Measurements from ENCODE around the gene MDN1.
"Not testable (repeated sequence)": the region's sequence is repeated elsewhere in the genome, so short reads cannot be mapped to it uniquely, and the experiment has no call there.

The MDN1 gene

DNA sequence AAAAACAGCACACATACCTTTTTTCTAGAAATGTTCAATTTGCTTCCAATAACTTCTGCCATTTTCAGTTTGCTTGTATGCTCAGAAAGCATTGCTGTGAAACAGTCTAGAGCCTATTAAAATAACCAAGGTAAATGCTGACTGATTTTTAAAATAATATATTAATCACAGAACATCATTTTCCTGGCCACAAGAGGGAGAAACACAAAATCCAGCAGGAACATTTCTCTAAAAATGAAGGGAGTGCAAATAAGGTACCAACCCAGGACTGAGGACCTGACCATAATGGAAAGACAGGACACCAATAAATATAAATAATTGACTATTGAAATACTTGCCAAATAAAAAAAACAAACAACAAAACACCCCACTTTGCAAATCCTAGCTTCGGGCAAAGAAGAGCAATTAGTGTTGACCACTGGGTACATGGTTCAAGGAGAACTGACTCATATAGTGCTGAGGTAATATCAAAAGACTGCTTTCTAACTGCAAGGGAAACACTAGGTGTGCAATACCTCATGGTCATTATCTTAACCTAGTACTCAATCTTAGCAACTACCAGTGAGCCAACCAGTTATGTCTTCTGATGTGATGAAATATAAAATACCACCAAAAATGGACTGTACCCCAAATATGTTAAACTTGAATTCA, 42.9 kb downstream of the MDN1 start:
- DNase-seq (ENCODE audit: low read depth in 2 of 2): no peak

DNA sequence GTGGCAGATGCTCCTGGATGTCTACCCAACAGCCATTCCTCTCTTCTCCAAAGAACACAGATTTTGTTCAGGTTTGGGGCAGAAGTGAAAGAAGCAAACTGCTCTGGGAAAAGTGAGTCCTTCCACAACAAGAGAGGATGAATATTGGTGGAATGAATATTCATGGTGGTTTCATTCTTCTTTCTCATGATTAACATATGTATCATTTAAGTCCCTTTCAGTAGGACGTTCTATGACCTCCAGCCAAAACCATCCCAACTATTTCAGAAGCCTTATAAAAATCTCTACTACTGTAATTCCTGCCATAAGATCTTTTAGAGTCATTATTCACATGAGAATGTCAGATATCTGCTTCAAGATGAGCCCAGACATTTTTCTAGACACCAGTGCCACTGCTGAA, 44.4 kb downstream of the MDN1 start:
- DNase-seq (ENCODE audit: low read depth in 2 of 2): no peak

DNA sequence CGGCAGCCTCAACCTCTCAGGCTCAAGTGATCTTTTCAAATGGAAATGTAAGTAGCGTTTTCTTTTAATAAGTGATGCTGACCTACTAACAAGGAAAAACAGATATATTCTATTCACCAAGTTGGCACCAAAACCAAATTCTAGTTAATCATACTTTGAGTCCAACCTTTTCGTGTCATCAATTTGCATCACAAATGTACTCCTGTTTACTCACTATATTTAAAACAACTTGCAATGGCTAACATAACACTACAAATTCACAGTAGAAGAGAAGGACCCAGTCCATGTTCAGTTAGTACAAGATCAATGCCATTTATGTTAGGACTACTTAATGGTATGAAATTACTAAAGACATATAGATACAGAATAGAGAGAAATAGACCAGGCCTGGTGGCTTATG, 50.0 kb downstream of the MDN1 start:
- no peak for DNase-seq (ENCODE audit: low read depth in 2 of 2)

DNA sequence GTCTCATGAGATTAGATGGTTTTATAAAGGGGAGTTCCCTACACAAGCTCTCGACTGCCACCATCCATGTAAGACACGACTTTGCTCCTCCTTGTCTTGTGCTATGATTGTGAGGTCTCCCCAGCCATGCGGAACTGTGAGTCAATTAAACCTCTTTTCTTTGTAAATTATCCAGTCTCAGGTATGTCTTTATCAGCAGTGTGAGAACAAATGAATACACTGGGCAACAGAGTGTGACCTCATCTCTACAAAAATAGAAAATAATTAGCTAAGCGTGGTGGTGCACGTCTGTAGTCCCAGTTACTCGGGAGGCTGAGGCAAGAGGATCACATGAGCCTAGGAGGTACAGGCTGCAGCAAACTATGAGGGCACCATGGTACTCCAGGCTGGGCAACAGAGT, 51.3 kb downstream of the MDN1 start:
- DNase-seq (ENCODE audit: low read depth in 2 of 2): no peak

DNA sequence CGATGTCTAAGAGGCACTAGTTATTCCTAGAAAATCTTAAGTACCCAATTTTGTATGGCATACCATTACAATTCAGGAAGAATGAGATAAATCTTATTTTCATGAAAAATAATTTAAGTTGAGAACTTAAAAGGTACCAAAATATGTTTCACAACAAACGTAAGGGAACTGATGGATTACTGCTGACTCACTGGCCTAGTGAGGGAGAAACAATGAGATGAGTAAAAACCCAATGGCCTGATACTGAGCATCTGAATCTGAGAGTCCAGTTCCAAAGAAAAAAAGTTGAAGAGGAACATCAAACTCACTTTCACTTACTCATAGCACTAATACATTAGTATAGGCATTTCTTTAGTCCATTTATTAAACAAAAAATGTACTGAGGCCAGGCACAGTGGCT, 56.0 kb downstream of the MDN1 start:
- DNase-seq (ENCODE audit: low read depth in 2 of 2): no peak

DNA sequence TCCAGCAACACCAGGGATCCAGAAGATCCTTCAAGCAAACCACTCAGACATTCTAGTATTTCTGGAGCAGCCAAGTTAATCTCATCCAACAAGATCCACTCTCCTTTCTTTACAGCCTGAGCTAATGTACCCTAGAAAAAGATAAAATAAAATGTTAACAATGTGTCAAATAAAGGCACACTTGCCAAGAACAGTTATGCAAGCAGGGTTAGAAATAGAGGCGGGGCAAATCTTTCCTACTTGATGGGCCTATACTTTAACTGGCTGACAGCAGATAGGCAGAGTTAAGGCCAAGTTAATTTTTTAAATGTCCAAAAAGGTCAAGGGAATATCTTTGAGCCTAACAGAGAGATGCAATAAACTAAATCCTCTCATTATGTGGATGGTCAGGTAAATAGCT, 60.8 kb downstream of the MDN1 start:
- no peak for DNase-seq (ENCODE audit: low read depth in 2 of 2)

DNA sequence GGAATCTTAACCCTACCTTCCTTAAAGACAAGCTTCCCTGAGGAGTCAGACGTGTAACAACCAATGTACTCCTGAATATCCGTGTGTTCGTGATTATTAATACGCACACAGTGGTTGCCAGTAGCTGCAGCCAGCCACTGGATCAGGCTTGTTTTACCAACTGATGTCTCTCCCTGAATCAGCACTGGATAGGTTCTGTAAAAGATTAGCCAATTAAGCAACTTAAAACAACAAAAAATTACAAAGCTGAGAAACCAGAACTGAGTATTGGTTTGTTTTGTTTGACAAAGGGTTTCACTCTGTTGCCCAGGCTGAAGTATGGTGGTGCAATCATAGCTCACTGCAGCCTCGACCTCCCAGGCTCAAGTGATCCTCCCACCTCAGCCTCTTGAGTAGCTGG, 69.3 kb downstream of the MDN1 start:
- no peak for DNase-seq (ENCODE audit: low read depth in 2 of 2)

DNA sequence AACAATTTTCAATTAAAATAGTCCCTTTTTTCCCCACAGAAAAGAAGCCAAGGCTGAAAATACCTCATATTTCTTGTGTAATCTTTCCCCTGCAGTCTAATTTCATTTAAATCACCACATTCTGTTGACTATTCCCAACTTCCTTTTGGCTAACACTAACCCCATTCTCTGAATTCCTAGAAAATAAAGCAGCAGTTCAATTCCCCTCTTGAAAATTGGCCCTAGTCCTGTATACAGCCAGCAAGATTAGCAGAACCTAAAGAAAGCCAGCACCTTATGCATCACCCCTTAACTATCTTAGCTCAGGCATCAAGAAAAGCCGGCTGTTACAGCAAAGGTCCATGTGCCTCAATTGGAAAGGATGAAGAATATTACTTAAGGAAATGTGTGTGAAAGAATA, 69.7 kb downstream of the MDN1 start:
- no peak for DNase-seq (ENCODE audit: low read depth in 2 of 2)

DNA sequence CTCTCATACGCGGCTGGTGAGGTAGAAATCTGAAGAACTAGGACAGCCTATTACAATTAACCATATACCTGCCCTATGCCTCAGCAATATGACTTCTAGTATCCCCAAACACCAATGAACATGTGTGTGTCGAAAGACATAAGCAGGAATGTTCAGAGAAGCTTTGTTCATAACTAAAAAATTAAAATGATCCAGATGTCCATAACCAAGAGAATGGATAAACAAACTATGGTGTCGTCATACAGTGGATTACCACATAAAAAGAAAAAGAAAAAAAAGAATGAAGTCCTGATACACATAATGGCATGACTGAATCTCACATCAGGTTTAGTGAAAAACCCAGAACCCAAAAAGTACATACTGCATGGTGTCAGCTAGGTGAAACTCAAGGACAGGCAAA, 73.9 kb downstream of the MDN1 start:
- DNase-seq (ENCODE audit: low read depth in 2 of 2): no peak

DNA sequence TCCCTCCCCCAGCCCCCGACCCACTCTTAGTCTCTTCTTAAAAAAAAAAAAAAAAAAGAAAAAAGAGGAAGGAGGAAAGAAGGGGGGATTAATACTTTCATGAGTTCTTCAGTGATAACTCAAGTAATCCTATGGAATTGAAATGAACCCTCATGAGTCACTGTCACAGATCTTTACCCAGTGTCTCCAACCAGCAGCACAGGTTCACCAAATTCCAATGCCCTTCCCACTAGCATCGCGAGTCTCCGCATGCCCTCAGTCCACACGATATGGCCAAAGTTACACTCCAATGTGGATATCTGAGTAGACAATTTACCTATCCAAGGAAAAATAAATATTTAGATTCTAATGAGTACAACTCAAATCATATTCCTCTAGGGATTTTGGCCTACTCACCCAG, 74.5 kb downstream of the MDN1 start:
- DNase-seq (ENCODE audit: low read depth in 2 of 2): no peak

DNA sequence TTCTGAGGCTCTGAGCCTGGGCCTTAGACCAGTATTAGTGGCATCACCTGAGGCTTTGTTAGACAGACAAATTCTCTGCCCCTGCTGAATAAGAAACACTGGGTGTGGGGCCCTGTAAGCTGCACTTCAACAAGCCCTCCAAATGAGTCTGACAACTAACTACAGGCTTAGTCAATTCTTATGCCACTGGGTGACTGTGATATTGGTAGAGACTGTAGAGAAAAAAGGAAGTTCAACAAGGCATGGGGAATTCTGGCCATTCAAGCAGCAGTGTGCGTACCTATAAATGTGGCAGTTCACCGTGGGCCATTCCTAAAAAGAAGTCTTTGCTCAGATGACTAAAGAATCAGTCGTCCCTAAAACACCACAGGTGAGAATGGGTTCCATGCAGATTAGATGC, 82.7 kb downstream of the MDN1 start:
- no peak for DNase-seq (ENCODE audit: low read depth in 2 of 2)

DNA sequence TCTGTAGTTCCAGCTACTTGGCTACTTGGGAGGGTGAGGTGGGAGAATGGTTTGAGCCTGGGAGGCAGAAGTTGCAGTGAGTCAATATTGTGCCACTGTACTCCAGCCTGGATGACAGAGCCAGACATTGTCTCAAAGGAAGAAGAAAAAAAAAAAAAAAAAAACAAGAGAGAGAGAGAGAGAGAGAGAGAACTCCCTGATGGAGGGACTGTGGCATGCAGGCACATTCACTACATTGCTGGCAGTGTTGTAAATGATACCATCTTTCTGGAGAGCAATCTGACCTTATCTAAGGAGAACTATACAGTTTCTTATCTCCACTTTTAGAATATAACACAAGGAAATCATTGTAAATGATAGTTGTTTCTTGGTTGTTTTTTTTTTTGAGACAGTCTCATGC, 85.1 kb downstream of the MDN1 start:
- no peak for DNase-seq (ENCODE audit: low read depth in 2 of 2)

DNA sequence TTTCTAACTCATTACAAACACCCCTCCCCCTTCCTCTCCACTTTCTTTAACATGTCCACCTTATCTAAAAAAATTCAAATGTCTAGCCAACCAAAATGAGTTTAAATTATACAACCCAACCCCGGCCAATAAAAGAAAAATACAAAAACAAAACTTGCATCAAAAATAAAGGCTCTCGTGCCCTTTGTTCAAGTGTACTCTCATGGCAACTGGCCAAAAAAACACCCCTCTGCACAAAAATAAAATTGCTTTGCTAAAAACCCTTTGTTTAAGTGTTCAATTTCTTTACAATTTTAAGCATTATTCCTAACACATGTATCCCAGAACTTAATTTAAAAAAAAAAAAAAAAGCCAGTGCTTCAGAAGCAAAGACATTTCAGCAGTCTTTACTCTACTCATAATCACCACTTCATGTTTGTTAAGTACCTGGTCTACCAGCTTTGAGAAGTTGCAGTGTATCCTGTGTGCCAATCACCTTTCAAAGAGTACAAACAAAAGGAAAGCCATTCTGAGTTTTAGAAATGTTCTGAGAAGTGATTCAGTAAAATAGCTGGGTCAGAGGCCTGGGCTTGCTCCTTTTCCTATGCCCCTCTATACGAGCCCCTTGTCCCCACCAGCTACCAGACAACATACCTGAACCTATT, 87.5 kb downstream of the MDN1 start:
- no peak for DNase-seq (ENCODE audit: low read depth in 2 of 2)

DNA sequence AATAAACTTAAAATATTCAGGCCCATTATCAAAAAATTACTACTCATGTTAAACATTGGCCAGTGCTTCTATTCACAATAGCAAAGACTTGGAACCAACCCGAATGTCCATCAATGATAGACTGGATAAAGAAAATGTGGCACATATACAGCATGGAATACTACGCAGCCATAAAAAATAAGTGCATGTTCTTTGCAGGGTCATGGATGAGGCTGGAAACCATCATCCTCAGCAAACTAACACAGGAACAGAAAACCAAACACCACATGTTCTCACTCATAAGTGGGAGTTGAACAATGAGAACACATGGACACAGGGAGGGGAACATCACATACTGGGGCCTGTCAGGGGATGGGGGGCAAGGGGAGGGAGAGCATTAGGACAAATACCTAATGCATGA, 88.3 kb downstream of the MDN1 start:
- DNase-seq (ENCODE audit: low read depth in 2 of 2): not testable (repeated sequence)

DNA sequence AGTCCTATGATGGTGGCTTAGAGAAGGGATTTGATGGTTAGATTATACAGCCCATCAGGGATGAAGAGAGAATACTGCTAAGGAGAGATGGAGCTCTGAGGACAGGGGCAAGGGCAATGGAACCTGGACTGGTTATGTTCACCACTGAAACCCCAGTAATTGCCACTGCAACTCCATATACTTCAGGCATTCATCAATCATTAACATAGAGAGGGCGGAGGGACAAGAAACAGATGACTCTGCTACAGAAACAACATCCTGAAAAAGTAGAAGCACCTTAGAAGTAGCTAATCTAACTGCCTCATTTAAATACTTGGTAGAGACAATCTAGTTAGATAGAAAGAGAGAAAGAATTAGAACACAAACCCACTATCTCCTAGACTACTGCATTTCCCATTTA, 89.8 kb downstream of the MDN1 start:
- no peak for DNase-seq (ENCODE audit: low read depth in 2 of 2)

DNA sequence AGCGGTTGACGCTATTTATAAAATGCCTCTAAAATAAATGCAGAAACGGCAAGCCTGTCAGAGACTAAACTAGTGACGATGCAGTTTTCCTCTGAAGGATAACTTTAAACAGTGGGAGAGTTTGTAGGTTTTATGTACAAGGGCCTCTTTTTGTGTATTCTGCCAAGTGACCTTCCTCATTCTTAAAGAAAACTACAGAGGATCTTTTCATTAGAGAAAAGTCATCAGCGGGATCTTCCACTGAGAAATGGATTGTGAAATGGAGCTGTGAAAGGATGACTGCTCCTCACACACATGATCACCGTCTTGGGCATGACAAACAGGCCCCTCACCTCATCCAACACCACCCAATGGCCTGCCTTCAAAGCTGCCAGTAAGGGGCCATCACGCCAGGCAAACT, 92.1 kb downstream of the MDN1 start:
- no peak for DNase-seq (ENCODE audit: low read depth in 2 of 2)

DNA sequence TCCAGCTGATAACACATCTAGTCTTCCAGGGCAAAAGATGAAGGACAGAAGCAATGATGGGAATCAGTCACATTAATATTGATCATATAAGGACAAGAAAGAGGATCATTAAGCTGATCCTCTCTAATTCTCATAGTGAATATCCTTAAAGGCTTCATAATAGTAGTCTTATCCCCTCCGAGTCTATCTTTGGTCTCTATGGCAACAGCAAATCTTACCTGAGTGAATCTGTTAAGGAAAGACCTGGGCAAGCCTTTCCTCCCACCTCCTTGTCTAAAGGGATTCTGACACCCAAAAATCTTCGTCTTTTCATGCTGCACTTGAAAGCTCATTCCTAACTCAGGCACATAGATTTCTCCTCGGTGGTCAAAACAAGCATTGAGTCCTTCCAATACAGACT, 94.6 kb downstream of the MDN1 start:
- no peak for DNase-seq (ENCODE audit: low read depth in 2 of 2)

DNA sequence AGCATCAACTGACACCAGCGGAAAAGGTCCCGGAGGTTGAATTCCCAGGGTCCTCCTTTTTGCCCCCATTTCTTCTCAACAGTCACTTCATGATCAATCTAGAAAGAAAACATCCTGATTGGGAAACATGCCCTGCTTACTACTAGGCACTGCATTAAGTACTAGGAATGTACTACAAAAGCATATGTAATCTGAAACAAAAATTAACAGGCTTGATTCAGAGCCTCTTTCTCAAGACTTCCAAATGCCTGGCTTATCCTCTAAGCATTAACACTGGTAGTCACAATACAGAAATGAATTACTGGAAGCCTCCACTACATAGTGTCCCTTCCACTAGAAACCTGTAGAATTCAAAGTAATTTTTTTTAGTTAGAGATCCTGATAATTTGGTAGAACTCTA, 96.5 kb downstream of the MDN1 start:
- DNase-seq (ENCODE audit: low read depth in 2 of 2): no peak

DNA sequence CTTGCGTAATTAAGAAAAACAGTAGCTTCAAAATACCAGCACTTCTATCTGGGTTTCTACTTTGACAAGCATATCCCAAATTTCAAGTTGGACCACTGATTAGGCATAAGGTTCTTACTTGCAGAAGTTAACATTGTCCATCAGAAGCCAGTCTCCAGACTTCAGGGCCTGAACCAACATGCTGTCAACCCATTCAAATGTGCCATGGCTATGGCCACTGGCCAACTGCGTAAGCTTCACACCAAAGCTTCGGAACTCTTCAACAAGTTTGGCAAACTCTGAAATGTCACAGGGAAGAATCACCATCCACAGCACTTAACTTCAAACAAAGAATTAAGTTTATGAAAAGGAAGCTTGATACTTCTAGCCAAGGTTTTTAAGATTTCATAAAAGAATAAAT, 103.1 kb downstream of the MDN1 start:
- DNase-seq (ENCODE audit: low read depth in 2 of 2): no peak

DNA sequence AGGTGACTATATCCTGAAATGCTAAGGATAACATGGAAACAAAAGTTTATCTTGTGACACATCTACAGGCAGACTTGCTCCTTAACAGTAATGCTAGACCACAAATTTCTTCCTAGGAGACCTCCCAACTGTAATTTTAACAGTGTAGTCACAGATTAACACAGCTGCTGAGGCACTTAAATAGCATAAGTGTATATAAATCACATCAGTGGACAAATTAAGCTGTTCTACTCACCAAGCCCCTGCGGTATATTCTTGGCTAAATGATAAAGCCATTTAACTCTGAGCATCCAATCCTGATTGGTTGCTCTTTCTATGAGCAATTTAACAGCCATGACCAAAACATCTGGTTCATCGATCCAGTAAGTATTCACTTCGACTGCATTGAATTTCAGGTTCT, 107.8 kb downstream of the MDN1 start:
- no peak for DNase-seq (ENCODE audit: low read depth in 2 of 2)

DNA sequence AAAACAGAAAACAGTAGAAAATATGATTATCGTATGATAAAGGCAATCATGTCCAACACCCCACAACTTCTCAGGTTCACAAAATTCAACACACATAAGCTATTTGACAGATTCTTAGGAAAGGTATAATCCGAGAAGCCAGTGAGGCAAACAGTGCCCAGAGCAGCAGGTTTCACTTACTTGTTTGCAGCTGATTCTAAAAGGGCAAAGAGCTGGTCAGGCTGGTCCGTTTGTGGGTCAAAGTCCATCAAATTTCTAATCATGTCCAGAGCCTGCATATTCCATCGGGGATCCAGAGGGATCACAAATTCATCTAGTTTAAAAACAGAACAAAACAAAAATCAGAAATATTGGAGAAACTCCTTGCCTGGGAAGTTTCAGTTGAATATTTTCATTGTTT, 111.3 kb downstream of the MDN1 start:
- no peak for DNase-seq (ENCODE audit: low read depth in 2 of 2)

DNA sequence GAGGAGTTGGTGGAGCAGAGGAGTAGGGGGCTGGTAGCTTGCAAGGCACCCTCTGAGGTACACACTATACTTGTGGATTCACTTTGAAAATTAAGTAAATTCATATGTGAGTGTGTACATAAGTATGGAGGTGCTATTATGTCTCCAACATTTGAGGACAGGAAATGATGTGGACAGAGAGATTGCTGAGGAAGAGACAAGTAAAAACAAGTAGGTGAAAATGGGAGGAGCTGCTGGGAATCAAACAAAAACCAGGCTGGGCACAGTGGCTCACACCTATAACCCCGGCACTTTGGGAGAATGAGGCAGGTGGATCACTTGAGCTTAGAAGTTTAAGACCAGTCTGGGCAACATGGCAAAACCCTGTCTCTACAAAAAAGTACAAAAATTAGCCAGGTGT, 111.8 kb downstream of the MDN1 start:
- DNase-seq (ENCODE audit: low read depth in 2 of 2): no peak

DNA sequence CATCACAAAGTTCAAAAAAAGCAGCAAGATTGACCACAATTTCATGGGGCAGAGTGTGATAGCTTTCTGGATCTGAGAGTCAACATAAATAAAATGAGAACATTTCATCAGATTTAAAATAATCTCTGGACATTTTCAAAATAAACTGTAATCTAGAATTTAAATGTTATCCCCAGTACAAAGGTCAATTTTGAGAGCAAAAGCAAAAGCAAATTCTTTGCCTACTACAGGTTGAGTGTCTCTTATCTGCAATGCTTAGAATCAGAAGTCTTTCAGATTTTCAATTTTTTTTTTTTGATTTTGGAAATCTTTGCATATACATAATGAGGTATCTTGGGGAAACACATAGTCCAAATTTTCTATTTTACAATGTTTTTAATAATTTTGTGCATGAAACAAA, 113.5 kb downstream of the MDN1 start:
- DNase-seq (ENCODE audit: low read depth in 2 of 2): no peak

DNA sequence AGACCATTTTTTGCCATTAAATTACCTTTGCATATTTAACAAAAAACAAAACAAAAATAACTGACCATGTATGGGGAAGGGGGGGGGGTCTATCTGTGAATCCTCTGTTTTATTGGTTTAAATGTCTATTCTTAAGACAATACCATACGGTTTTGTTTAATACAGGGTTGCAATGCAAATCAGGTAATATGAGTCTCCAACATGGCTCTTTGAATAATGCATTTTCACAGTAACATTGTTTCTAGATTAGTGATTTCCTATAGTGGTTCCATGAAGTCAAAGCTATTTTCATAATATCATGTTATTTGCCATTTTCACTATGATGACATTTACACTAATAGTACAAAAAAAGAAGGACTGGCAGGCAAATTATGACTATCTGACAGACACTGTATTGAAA, 116.3 kb downstream of the MDN1 start:
- DNase-seq (ENCODE audit: low read depth in 2 of 2): no peak

Measured in stimulated activated CD8-positive, alpha-beta memory T cell treated with anti-CD3 and anti-CD28 coated beads, Interleukin-15, amount 100 ng/mL, for 48 hours (primary cell).